ENCODE results near the gene C16orf92. TPM values are rescaled to one million over a fixed set of nuclear protein-coding genes. Genes with fewer than 3 reads are reported as not detected.
A peak's percentile ranks its signal among the peaks of the same experiment; 100 is the strongest.

C16orf92 gene
- total RNA-seq, 1 donor from 2014 or later, result not detected

DNA sequence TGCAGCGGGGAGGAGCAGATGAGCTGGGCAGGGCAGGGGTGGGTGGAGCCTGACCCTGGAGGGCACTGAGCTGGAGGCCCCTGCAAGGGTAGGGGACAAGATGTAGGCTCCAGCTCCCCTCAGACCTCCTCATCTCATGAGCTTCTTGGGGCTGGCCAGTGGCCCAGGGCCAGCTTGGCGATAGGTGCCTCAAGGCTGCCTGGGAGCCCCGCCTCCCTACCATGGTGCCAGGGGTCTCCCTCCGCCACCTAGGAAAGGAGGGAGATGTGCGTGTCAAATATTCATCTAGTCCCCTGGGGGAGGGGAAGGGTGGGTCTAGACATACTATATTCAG lies 31.5 kb upstream of the C16orf92 start:
- peaks cover 74% of the 10 kb centered on the region for H3K36me3 ChIP-seq
- ATAC-seq (no peak), DNase-seq (no peak)
- H3K4me1 ChIP-seq, result peaks cover 55% of the 10 kb centered on the region
- intact Hi-C loops (cut with DNase I), result no loop called here
- no peaks in the 10 kb centered on the region for H3K27me3 ChIP-seq (ENCODE audit: low read depth)
- H3K4me3 ChIP-seq, result no peak overlapping the region
- no peaks in the 10 kb centered on the region for H3K9me3 ChIP-seq
- H3K27ac ChIP-seq, result no peak overlapping the region
- TF ChIP-seq, protein P1, sequence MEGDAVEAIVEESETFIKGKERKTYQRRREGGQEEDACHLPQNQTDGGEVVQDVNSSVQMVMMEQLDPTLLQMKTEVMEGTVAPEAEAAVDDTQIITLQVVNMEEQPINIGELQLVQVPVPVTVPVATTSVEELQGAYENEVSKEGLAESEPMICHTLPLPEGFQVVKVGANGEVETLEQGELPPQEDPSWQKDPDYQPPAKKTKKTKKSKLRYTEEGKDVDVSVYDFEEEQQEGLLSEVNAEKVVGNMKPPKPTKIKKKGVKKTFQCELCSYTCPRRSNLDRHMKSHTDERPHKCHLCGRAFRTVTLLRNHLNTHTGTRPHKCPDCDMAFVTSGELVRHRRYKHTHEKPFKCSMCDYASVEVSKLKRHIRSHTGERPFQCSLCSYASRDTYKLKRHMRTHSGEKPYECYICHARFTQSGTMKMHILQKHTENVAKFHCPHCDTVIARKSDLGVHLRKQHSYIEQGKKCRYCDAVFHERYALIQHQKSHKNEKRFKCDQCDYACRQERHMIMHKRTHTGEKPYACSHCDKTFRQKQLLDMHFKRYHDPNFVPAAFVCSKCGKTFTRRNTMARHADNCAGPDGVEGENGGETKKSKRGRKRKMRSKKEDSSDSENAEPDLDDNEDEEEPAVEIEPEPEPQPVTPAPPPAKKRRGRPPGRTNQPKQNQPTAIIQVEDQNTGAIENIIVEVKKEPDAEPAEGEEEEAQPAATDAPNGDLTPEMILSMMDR (IDR thresholded peaks at IDR 0.05), result no peak

DNA sequence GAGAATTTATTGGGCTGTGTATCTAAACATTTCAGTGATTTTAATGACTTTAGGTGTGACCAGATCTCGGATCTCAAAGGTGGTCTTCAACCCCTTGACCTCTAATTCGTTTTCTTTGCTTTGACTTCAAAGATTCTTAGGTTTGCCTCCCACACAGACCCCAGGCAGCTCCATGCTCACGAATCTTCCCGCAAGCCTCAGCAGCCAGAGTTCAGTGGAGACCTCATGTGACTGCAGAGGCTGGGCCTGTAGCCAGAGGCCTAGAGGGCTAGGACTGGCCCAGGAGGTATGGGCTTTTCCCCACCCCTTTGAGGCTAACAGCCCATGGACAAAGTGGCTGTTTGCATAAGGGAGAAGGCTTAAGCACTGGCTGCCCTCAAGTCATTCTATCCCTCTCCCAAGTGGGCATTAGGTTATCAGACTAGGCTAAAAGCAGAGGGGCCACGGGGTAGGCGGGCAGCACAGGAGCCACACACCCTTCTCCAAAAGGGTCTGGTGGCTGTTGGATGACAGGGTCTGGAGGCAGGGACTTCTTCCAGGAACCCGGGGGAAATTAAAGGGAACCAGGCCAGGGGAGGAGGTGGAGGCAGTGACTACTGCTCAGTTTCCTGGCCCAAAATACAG lies 30.5 kb upstream of the C16orf92 start:
- no peak overlapping the region for H3K27ac ChIP-seq
- peaks cover 65% of the 10 kb centered on the region for H3K36me3 ChIP-seq
- TF ChIP-seq, protein P1 (IDR thresholded peaks at IDR 0.05), result no peak
- H3K27me3 ChIP-seq (ENCODE audit: low read depth), result no peaks in the 10 kb centered on the region
- DNase-seq, result no peak
- H3K4me1 ChIP-seq, result peaks cover 54% of the 10 kb centered on the region
- intact Hi-C loops (cut with DNase I), result no loop called here
- ATAC-seq, result no peak
- H3K4me3 ChIP-seq, result no peak overlapping the region
- H3K9me3 ChIP-seq, result no peaks in the 10 kb centered on the region

DNA sequence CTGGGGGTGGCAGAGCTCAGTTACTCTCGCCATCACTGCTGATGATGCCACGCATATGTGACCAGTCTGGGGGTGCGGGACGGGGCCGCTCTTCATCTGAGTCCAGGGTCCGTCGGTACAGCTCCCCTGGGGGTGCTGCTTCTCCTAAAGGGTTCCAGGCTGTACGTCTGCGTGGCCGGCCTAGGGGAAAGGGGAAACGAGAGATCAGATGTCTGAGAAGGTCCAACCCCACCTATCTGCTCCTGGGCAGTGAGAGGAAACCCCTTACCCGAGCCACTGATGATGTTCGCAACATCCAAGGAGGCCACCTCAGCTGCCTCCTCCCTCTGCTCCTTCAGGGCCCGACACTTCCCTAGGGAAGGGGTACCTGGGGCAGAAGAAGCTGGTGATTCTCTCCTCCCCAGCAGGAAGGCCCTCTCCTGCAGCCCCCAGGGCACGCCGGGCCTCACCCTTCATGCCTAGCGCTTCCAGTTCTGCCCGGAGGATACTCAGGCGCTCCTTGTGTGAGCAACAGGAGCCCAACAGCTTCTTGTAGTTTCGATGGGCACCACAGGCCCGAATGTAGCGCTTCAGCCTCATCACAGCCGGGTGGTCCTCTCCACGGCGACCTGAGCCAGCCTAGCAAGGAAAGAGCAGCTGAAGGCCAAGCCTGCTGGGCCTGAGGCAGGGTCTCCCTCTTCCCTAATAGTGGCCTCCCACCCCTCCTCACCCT lies 29.7 kb upstream of the C16orf92 start:
- H3K27ac ChIP-seq, result no peak overlapping the region

DNA sequence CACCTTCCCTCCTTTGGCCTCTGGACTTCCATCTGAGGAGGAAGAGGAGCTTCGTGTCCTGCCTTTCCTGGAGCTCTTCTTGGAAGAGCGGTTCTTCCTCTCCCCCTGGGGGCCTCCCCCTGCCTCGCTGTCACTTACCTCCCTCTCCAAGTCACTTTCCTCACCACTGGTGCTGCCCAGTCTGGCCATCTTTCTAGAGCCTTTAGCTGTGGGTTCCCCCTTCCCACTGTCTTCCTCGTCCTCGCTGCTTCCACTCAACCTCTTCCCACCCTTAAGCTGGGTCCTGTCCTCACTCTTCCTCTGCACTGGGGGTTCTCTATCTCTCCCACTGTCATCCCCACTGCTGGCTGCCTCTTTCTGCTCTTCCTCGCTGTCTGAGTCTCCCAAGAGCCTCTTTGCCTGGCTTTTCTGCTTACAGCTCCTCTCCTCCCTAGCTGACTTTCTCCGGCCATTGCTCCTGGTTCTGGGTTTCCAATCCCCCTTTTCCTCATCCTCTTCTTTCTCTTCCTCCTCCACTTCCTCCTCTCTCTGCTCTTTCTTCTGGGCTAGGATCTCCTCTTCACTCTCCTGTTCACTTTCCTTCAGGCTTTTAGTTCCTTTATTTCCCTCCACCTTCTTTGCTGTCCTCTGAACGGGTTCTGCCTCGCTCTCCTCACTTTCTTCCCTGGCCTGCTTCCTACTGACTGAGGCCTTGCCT lies 28.9 kb upstream of the C16orf92 start:
- H3K4me3 ChIP-seq, result peak overlapping the region; percentile 83
- no peaks in the 10 kb centered on the region for H3K9me3 ChIP-seq
- no peaks in the 10 kb centered on the region for H3K27me3 ChIP-seq (ENCODE audit: low read depth)
- intact Hi-C loops (cut with DNase I), result no loop called here
- no peak for DNase-seq
- TF ChIP-seq, protein P1 (IDR thresholded peaks at IDR 0.05), result no peak
- ATAC-seq, result no peak
- peaks cover 50% of the 10 kb centered on the region for H3K4me1 ChIP-seq
- peaks cover 51% of the 10 kb centered on the region for H3K36me3 ChIP-seq
- peak overlapping the region; percentile 96 for H3K27ac ChIP-seq

More for the DNA sequence above, 29.7 kb upstream of the C16orf92 start:
- TF ChIP-seq, protein P1 (IDR thresholded peaks at IDR 0.05), result no peak
- H3K27me3 ChIP-seq (ENCODE audit: low read depth), result no peaks in the 10 kb centered on the region
- peaks cover 56% of the 10 kb centered on the region for H3K36me3 ChIP-seq
- ATAC-seq (no peak), DNase-seq (peak; percentile 46)
- no peaks in the 10 kb centered on the region for H3K9me3 ChIP-seq
- H3K4me3 ChIP-seq, result no peak overlapping the region
- intact Hi-C loops (cut with DNase I), result no loop called here
- H3K4me1 ChIP-seq, result peaks cover 50% of the 10 kb centered on the region

DNA sequence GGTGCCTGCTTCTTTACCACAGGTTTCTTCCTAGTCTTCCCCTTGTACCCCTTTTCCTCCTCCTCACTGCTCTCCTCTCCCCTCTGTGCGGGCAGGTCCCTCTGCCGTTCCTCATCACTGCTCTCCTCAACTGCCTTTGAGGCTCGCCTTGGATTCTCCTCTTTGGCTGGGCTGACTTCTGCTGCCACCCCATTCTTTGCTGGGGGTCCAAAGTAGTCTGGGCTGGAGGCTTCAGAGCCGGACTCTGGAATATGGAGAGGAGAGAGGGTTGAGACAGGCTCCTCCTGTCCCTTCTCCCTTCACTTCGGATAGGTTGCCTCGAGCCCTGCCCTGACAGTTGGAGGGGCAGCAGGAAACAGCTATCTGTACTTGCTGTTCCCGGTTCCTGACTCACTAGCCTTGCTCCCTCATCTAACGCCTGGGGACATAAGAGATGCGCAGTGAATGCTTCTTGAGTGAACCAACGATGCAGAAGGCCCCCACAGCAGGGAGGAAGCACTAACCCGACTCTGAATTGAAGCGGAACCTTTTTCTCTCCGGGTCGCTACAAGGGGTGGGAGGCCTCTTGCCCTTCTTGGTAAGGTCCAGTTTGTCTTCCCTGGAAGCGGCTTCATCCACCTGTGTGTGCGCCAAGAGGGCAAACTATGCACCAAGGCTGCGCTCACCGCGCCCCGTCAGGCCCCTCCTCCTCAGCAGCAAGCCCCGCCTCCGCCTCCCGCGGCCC lies 28.2 kb upstream of the C16orf92 start:
- peak overlapping the region; percentile 83 for H3K4me3 ChIP-seq
- peaks cover 44% of the 10 kb centered on the region for H3K36me3 ChIP-seq
- no peaks in the 10 kb centered on the region for H3K9me3 ChIP-seq
- peak overlapping the region; percentile 96 for H3K27ac ChIP-seq
- H3K4me1 ChIP-seq, result peaks cover 50% of the 10 kb centered on the region
- no peaks in the 10 kb centered on the region for H3K27me3 ChIP-seq (ENCODE audit: low read depth)
- TF ChIP-seq, protein P1 (IDR thresholded peaks at IDR 0.05), result no peak
- ATAC-seq (peak; percentile 79 to 80), DNase-seq (no peak)
- intact Hi-C loops (cut with DNase I), result no loop called here

Measured in lower lobe of right lung (tissue), 2 donors.